HUES6 (cell line): Measurements from ENCODE around the gene DHRS1.
A peak's percentile ranks its signal among the peaks of the same experiment; 100 is the strongest.

Source experiments
- H3K27ac ChIP-seq: 2 replicates; pipeline ENCODE4 v1.7.0; 2013; ENCODE audit warnings: low read depth, mild to moderate bottlenecking, low read length, inconsistent platforms
- H3K27me3 ChIP-seq: 2 replicates; pipeline ENCODE4 v1.6.1; 2013; ENCODE audit warnings: low read length; ENCODE audit not compliant: control insufficient read depth, insufficient read depth
- H3K36me3 ChIP-seq: 2 replicates; pipeline ENCODE4 v1.6.1; 2013; ENCODE audit warnings: low read length; ENCODE audit not compliant: control insufficient read depth, insufficient read depth
- H3K4me1 ChIP-seq: 2 replicates; pipeline ENCODE4 v1.6.1; 2013; ENCODE audit warnings: low read length; ENCODE audit not compliant: control insufficient read depth, insufficient read depth
- H3K4me3 ChIP-seq: 2 replicates; pipeline ENCODE4 v1.5.1; 2013; ENCODE audit warnings: low read depth, low read length
- H3K9ac ChIP-seq: one replicate; pipeline ENCODE4 v1.6.1; 2013; ENCODE audit warnings: mild to moderate bottlenecking, low read length
- H3K9me3 ChIP-seq: 2 replicates; pipeline ENCODE4 v1.6.1; 2013; ENCODE audit warnings: low read depth, low read length; ENCODE audit not compliant: control insufficient read depth, insufficient read depth

DHRS1 gene

GRCh38 chr14:24313913-24314312, 14.3 kb upstream of the DHRS1 start:
- Histone ChIP-seq H3K36me3 (peaks cover 22% of the 10 kb centered on the region; the same call in 1 of the 2 replicates), H3K27me3 (peaks cover 11% of the 10 kb centered on the region), H3K9me3 (no peaks in the 10 kb centered on the region), H3K27ac (no peak overlapping the region), H3K9ac (no peak overlapping the region), H3K4me1 (peaks cover 9% of the 10 kb centered on the region), H3K4me3 (no peak overlapping the region)

GRCh38 chr14:24312736-24313507, 13.3 kb upstream of the DHRS1 start:
- peaks cover 8% of the 10 kb centered on the region; the same call in 1 of the 2 replicates for H3K27me3 ChIP-seq
- H3K4me3 ChIP-seq: no peak overlapping the region
- no peaks in the 10 kb centered on the region for H3K9me3 ChIP-seq
- peaks cover 23% of the 10 kb centered on the region; the same call in 1 of the 2 replicates for H3K36me3 ChIP-seq
- H3K27ac ChIP-seq: no peak overlapping the region
- H3K4me1 ChIP-seq: peaks cover 9% of the 10 kb centered on the region
- H3K9ac ChIP-seq: no peak overlapping the region

GRCh38 chr14:24311837-24312615, 12.4 kb upstream of the DHRS1 start:
- no peaks in the 10 kb centered on the region for H3K9me3 ChIP-seq
- peaks cover 1% of the 10 kb centered on the region; the same call in 1 of the 2 replicates for H3K27me3 ChIP-seq
- peaks cover 10% of the 10 kb centered on the region for H3K4me1 ChIP-seq
- no peak overlapping the region for H3K27ac ChIP-seq
- peaks cover 26% of the 10 kb centered on the region for H3K36me3 ChIP-seq
- H3K4me3 ChIP-seq: no peak overlapping the region
- H3K9ac ChIP-seq: no peak overlapping the region

- H3K36me3 ChIP-seq: peaks cover 37% of the 10 kb centered on the region
- H3K27ac ChIP-seq: no peak within 1 kb of the TSS
- H3K27me3 ChIP-seq: no peaks in the 10 kb centered on the region
- peaks cover 6% of the 10 kb centered on the region for H3K4me1 ChIP-seq
- H3K4me3 ChIP-seq: peak within 1 kb of the TSS; percentile 40; the same call in 1 of the 2 replicates
- H3K9ac ChIP-seq: no peak within 1 kb of the TSS
- H3K9me3 ChIP-seq: no peaks in the 10 kb centered on the region
These were observed 11.3 kb upstream of the DHRS1 start, which contains the start of gene LTB4R for GRCh38 chr14:24310646-24311604. LTB4R (plus strand) TSS chr14:24311502; CDS start chr14:24315652, 4,150 bp downstream.

GRCh38 chr14:24310265-24310645, 10.7 kb upstream of the DHRS1 start:
- peaks cover 44% of the 10 kb centered on the region for H3K36me3 ChIP-seq
- H3K4me1 ChIP-seq: peaks cover 6% of the 10 kb centered on the region
- H3K4me3 ChIP-seq: peak overlapping the region; percentile 40; the same call in 1 of the 2 replicates
- H3K9me3 ChIP-seq: no peaks in the 10 kb centered on the region
- H3K27ac ChIP-seq: no peak overlapping the region
- no peaks in the 10 kb centered on the region for H3K27me3 ChIP-seq
- H3K9ac ChIP-seq: no peak overlapping the region

- Histone ChIP-seq H3K9ac (no peak within 1 kb of the TSS), H3K9me3 (no peaks in the 10 kb centered on the region), H3K36me3 (peaks cover 49% of the 10 kb centered on the region), H3K4me1 (peaks cover 6% of the 10 kb centered on the region), H3K27me3 (no peaks in the 10 kb centered on the region), H3K27ac (no peak within 1 kb of the TSS), H3K4me3 (peak within 1 kb of the TSS; percentile 40; the same call in 1 of the 2 replicates)
These were observed 10.1 kb upstream of the DHRS1 start, which contains the start of gene LTB4R2 for GRCh38 chr14:24309538-24310264. LTB4R2 (plus strand) TSS chr14:24310140; CDS start chr14:24310665, 525 bp downstream.

GRCh38 chr14:24308342-24309124, 9.0 kb upstream of the DHRS1 start:
- Histone ChIP-seq H3K4me1 (peaks cover 6% of the 10 kb centered on the region), H3K9me3 (no peaks in the 10 kb centered on the region), H3K36me3 (peaks cover 61% of the 10 kb centered on the region), H3K27ac (no peak overlapping the region), H3K9ac (no peak overlapping the region), H3K27me3 (no peaks in the 10 kb centered on the region), H3K4me3 (no peak overlapping the region)

GRCh38 chr14:24307575-24308341, 8.2 kb upstream of the DHRS1 start, which contains the start of gene CIDEB:
CIDEB (minus strand) TSS chr14:24307977; CDS start chr14:24307858, 119 bp downstream.
- Histone ChIP-seq H3K4me3 (no peak within 1 kb of the TSS), H3K9me3 (no peaks in the 10 kb centered on the region), H3K9ac (no peak within 1 kb of the TSS), H3K27me3 (no peaks in the 10 kb centered on the region), H3K36me3 (peaks cover 69% of the 10 kb centered on the region), H3K4me1 (peaks cover 6% of the 10 kb centered on the region), H3K27ac (no peak within 1 kb of the TSS)

GRCh38 chr14:24307156-24307574, 7.6 kb upstream of the DHRS1 start:
- no peaks in the 10 kb centered on the region for H3K9me3 ChIP-seq
- H3K36me3 ChIP-seq: peaks cover 75% of the 10 kb centered on the region
- no peaks in the 10 kb centered on the region for H3K27me3 ChIP-seq
- peaks cover 6% of the 10 kb centered on the region for H3K4me1 ChIP-seq
- H3K4me3 ChIP-seq: no peak overlapping the region
- no peak overlapping the region for H3K9ac ChIP-seq
- no peak overlapping the region for H3K27ac ChIP-seq
